GM19099 (cell line): ENCODE measurements around the gene MINK1.

Experiments
- POLR2A ChIP-seq: IDR thresholded peaks from 3 replicates; pipeline ENCODE4 v1.6.1; 2011; ENCODE audit warnings: low read depth; ENCODE audit not compliant: insufficient read length; ENCODE audit errors: extremely low read depth

Gene MINK1

GRCh38 chr17:4837471-4838308, 4.5 kb downstream of the MINK1 start:
- TF ChIP-seq POLR2A, result no peak

GRCh38 chr17:4838309-4838785, 5.2 kb downstream of the MINK1 start:
- TF ChIP-seq POLR2A, result no peak

GRCh38 chr17:4839221-4839620, 6.1 kb downstream of the MINK1 start:
- no peak for TF ChIP-seq POLR2A

GRCh38 chr17:4839965-4840892, 7.1 kb downstream of the MINK1 start:
- no peak for TF ChIP-seq POLR2A

- no peak for TF ChIP-seq POLR2A
These were observed 7.7 kb downstream of the MINK1 start for GRCh38 chr17:4840893-4841242.

- no peak for TF ChIP-seq POLR2A
These were observed 9.2 kb downstream of the MINK1 start for GRCh38 chr17:4842376-4842775.

- TF ChIP-seq POLR2A, result no peak
These were observed 10.3 kb downstream of the MINK1 start for GRCh38 chr17:4843321-4844000.

- no peak for TF ChIP-seq POLR2A
These were observed 12.0 kb downstream of the MINK1 start for GRCh38 chr17:4845118-4845517.

GRCh38 chr17:4846635-4847390, 13.7 kb downstream of the MINK1 start:
- no peak for TF ChIP-seq POLR2A

GRCh38 chr17:4849011-4849536, 15.9 kb downstream of the MINK1 start:
- no peak for TF ChIP-seq POLR2A

- no peak for TF ChIP-seq POLR2A
These were observed 17.1 kb downstream of the MINK1 start for GRCh38 chr17:4850246-4850645.

GRCh38 chr17:4851084-4851483, 17.9 kb downstream of the MINK1 start:
- no peak for TF ChIP-seq POLR2A

- no peak for TF ChIP-seq POLR2A
These were observed 19.5 kb downstream of the MINK1 start for GRCh38 chr17:4852567-4853207.

GRCh38 chr17:4853208-4853671, 20.1 kb downstream of the MINK1 start:
- TF ChIP-seq POLR2A, result no peak
